ENCODE data around the gene DLD. TPM values are rescaled to one million over a fixed set of nuclear protein-coding genes. Genes with fewer than 3 reads are reported as not detected.
"Not testable (repeated sequence)": the region's sequence is repeated elsewhere in the genome, so short reads cannot be mapped to it uniquely, and the experiment has no call there.

The DLD gene
- total RNA-seq, 2 donors from 2014 or later: 75.3 to 112 TPM

- H3K36me3 Mint-ChIP-seq (ENCODE audit: low read depth): peaks cover 97% of the 10 kb centered on the region
- H3K4me3 Mint-ChIP-seq: no peak overlapping the region
- peaks cover 28% of the 10 kb centered on the region for H3K4me1 Mint-ChIP-seq
- no peak for ATAC-seq (replicated peaks)
- no peak overlapping the region for H3K27ac Mint-ChIP-seq
- no peaks in the 10 kb centered on the region for H3K27me3 Mint-ChIP-seq
- H3K9me3 Mint-ChIP-seq: peaks cover 4% of the 10 kb centered on the region
Observed at GRCh38 chr7:107915541-107915940, 24.6 kb downstream of the DLD start.

- Mint-ChIP-seq H3K27me3 (no peaks in the 10 kb centered on the region), H3K9me3 (no peaks in the 10 kb centered on the region), H3K4me3 (no peak overlapping the region), H3K4me1 (peaks cover 33% of the 10 kb centered on the region), H3K36me3 (ENCODE audit: low read depth) (peaks cover 97% of the 10 kb centered on the region), H3K27ac (peak overlapping the region; percentile 23)
- peak; percentile 38 for ATAC-seq (replicated peaks)
Observed at GRCh38 chr7:107917763-107918651, 27.0 kb downstream of the DLD start.

DNA sequence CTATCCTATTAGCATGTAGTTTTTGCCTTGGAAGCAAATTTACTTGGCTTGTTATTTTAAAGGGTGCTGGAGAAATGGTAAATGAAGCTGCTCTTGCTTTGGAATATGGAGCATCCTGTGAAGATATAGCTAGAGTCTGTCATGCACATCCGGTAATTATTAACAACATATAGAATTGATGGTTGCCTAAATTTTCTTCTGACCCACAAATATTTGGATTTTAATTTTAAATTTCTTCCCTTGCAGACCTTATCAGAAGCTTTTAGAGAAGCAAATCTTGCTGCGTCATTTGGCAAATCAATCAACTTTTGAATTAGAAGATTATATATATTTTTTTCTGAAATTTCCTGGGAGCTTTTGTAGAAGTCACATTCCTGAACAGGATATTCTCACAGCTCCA lies 28.0 kb downstream of the DLD start:
- Mint-ChIP-seq H3K27me3 (no peaks in the 10 kb centered on the region), H3K4me1 (peaks cover 31% of the 10 kb centered on the region), H3K4me3 (no peak overlapping the region), H3K27ac (peak overlapping the region; percentile 23), H3K36me3 (ENCODE audit: low read depth) (peaks cover 94% of the 10 kb centered on the region), H3K9me3 (no peaks in the 10 kb centered on the region)
- ATAC-seq (replicated peaks): no peak

- H3K36me3 Mint-ChIP-seq (ENCODE audit: low read depth): peaks cover 93% of the 10 kb centered on the region
- H3K4me3 Mint-ChIP-seq: no peak overlapping the region
- no peak for ATAC-seq (replicated peaks)
- no peaks in the 10 kb centered on the region for H3K27me3 Mint-ChIP-seq
- H3K27ac Mint-ChIP-seq: peak overlapping the region; percentile 27
- H3K9me3 Mint-ChIP-seq: no peaks in the 10 kb centered on the region
- peaks cover 32% of the 10 kb centered on the region for H3K4me1 Mint-ChIP-seq
Observed at GRCh38 chr7:107920048-107920772, 29.2 kb downstream of the DLD start.

GRCh38 chr7:107921826-107922225 lies 30.8 kb downstream of the DLD start:
- H3K9me3 Mint-ChIP-seq; H3K4me3 Mint-ChIP-seq; ATAC-seq (replicated peaks); H3K27me3 Mint-ChIP-seq; H3K27ac Mint-ChIP-seq: not testable (repeated sequence)
- peaks cover 32% of the 10 kb centered on the region for H3K4me1 Mint-ChIP-seq
- peaks cover 93% of the 10 kb centered on the region for H3K36me3 Mint-ChIP-seq (ENCODE audit: low read depth)

DNA sequence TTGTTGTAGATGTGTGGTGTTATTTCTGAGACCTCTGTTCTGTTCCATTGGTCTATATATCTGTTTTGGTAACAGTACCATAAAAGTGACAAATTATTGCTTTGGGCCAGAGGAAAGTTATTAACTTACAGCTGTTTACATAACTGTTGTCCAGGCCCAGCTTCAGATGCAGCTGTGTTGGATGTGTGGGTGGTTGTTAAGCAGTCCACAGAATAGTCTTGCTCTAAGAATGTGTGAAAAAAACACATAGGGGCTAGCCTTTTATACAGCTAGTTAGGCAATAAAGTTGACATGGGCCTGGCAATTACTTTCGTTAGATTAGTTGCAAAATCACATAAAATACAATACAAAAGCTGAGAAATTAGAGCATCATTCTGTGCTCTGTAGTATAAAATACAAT lies 31.9 kb downstream of the DLD start:
- Mint-ChIP-seq H3K4me3 (no peak overlapping the region), H3K27me3 (no peaks in the 10 kb centered on the region), H3K27ac (no peak overlapping the region), H3K4me1 (peaks cover 32% of the 10 kb centered on the region), H3K9me3 (no peaks in the 10 kb centered on the region), H3K36me3 (ENCODE audit: low read depth) (peaks cover 93% of the 10 kb centered on the region)
- ATAC-seq (replicated peaks): no peak

DNA sequence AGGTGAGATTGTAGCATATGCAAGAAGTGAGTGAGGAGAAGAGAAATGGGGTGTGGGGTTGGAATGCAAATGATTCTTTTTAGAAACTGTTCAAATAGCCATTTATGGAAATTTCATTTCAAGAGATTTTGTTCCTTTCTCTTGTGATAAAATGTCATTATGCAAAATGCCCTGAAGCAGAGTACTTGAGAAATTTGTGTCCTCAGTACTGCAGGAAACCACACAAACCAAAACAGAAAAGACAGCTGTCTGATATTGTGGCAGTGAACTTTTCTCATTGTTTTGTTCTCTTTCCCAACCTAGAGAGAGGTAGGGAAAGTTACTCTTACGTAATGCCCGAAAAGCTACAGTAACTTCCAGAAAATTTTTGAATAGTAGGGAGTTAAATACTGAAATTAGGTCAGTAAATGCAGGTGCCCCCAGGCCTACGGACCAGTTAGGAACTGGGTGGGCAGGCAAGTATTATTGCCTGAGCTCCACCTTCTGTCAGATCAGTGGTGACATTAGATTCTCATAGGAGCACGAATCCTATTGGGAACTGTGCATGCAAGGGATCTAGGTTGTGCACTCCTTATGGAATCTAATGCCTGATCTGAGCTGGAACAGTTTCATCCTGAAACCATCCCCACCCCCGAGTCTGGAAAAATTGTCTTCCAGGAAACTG lies 34.0 kb downstream of the DLD start:
- Mint-ChIP-seq H3K27ac (peak overlapping the region; percentile 26), H3K9me3 (no peaks in the 10 kb centered on the region), H3K36me3 (ENCODE audit: low read depth) (peaks cover 92% of the 10 kb centered on the region), H3K4me3 (peak overlapping the region; percentile 16), H3K4me1 (peaks cover 31% of the 10 kb centered on the region), H3K27me3 (no peaks in the 10 kb centered on the region)
- ATAC-seq (replicated peaks): peak; percentile 39

DNA sequence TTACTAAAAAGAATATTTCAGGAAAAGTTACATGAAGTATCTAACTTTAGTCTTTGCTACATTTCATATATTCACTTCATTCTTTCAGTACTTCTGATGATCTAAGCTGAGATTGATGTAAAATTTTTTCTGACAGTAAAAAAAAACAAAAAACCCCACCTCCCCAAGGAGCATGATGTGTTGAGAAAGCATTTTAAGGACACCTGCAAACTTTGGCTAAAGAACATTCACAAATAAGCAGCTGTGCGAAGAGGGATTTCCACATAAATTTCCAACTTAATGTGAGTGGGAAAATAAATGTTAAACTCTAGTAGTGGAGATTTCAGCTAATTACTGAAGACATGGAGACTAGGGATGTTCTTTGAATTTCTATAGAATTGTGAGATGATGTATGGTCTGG lies 35.5 kb downstream of the DLD start:
- H3K4me1 Mint-ChIP-seq: peaks cover 22% of the 10 kb centered on the region
- H3K36me3 Mint-ChIP-seq (ENCODE audit: low read depth): peaks cover 84% of the 10 kb centered on the region
- no peak for ATAC-seq (replicated peaks)
- H3K27ac Mint-ChIP-seq: no peak overlapping the region
- H3K4me3 Mint-ChIP-seq: no peak overlapping the region
- no peaks in the 10 kb centered on the region for H3K27me3 Mint-ChIP-seq
- H3K9me3 Mint-ChIP-seq: no peaks in the 10 kb centered on the region

GRCh38 chr7:107931740-107932515 lies 40.9 kb downstream of the DLD start:
- peaks cover 6% of the 10 kb centered on the region for H3K4me1 Mint-ChIP-seq
- no peak overlapping the region for H3K27ac Mint-ChIP-seq
- no peak for ATAC-seq (replicated peaks)
- H3K4me3 Mint-ChIP-seq: no peak overlapping the region
- H3K27me3 Mint-ChIP-seq: no peaks in the 10 kb centered on the region
- no peaks in the 10 kb centered on the region for H3K9me3 Mint-ChIP-seq
- peaks cover 56% of the 10 kb centered on the region for H3K36me3 Mint-ChIP-seq (ENCODE audit: low read depth)

- Mint-ChIP-seq H3K4me1 (peaks cover 6% of the 10 kb centered on the region), H3K4me3 (no peak overlapping the region), H3K27ac (peak overlapping the region; percentile 3), H3K27me3 (no peaks in the 10 kb centered on the region), H3K9me3 (no peaks in the 10 kb centered on the region), H3K36me3 (ENCODE audit: low read depth) (peaks cover 48% of the 10 kb centered on the region)
- ATAC-seq (replicated peaks): no peak
Observed at GRCh38 chr7:107932805-107933204, 41.8 kb downstream of the DLD start.

- no peak for ATAC-seq (replicated peaks)
- Mint-ChIP-seq H3K9me3 (no peaks in the 10 kb centered on the region), H3K27ac (no peak overlapping the region), H3K4me1 (peaks cover 6% of the 10 kb centered on the region), H3K27me3 (no peaks in the 10 kb centered on the region), H3K4me3 (no peak overlapping the region), H3K36me3 (ENCODE audit: low read depth) (peaks cover 41% of the 10 kb centered on the region)
Observed at GRCh38 chr7:107933386-107934013, 42.5 kb downstream of the DLD start.

DNA sequence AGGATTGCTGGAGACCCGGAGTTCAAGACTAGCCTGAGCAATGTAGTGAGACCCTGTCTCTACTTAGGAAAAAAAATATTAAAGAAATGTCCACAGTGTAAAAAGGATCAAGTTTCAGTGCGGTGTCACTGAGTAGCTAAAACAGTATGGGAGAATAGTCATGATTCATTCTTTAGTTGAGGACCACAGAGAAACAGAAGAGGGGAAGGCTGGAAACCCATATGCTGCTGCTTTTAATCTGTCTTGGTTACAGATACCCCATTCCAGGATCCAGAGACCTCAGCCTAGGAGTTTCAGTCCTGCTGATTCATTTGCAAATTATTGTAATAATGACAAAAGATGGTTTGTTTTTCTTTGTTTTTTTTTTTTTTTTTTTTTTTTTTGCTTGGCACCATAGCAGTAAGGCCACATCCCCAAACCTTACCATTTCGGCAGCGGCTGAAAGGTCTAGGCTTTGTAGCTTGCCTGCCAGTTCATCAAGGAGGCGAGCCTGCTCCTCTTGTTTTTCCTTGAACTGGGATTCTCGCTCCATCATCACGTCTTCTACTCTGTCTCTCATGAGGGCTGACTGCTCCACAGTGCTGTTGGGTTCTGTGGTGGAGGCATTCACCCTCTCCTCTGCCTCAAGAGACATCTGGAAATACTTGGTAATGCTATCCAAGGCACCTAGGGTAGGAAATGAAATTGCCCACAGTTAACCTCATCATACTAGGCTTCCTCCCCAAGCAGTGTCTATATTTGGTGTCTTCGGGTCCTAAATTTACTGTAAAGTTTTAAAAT lies 44.2 kb downstream of the DLD start:
- H3K27ac Mint-ChIP-seq: no peak overlapping the region
- no peaks in the 10 kb centered on the region for H3K9me3 Mint-ChIP-seq
- H3K4me1 Mint-ChIP-seq: peaks cover 6% of the 10 kb centered on the region
- H3K36me3 Mint-ChIP-seq (ENCODE audit: low read depth): peaks cover 25% of the 10 kb centered on the region
- H3K4me3 Mint-ChIP-seq: no peak overlapping the region
- no peak for ATAC-seq (replicated peaks)
- no peaks in the 10 kb centered on the region for H3K27me3 Mint-ChIP-seq

GRCh38 chr7:107936312-107936711 lies 45.3 kb downstream of the DLD start:
- Mint-ChIP-seq H3K4me1 (peaks cover 6% of the 10 kb centered on the region), H3K36me3 (ENCODE audit: low read depth) (peaks cover 21% of the 10 kb centered on the region)
- ATAC-seq (replicated peaks): no peak

More at GRCh38 chr7:107936312-107936711, 45.3 kb downstream of the DLD start:
- no peak overlapping the region for H3K27ac Mint-ChIP-seq
- no peaks in the 10 kb centered on the region for H3K9me3 Mint-ChIP-seq
- H3K4me3 Mint-ChIP-seq: no peak overlapping the region
- no peaks in the 10 kb centered on the region for H3K27me3 Mint-ChIP-seq
